GM12892 (cell line): ENCODE measurements around the gene OPN3.

Source experiments
- POLR2A ChIP-seq: IDR thresholded peaks from 2 replicates; pipeline ENCODE4 v1.6.1; 2011; ENCODE audit warnings: low read depth, low read length, control low read depth
- POLR2AphosphoS5 ChIP-seq: IDR thresholded peaks from 2 replicates; pipeline ENCODE4 v1.6.1; 2011; ENCODE audit warnings: low read depth, low read length, control low read depth

GRCh38 chr1:241636291-241636690 is 3.9 kb downstream of the OPN3 start:
- TF ChIP-seq POLR2A (no peak), POLR2AphosphoS5 (no peak)
